Measurements from ENCODE around the gene EIF1AX. TPM values are rescaled to one million over a fixed set of nuclear protein-coding genes. Genes with fewer than 3 reads are reported as not detected.
A peak's percentile ranks its signal among the peaks of the same experiment; 100 is the strongest.

Gene EIF1AX, protein sequence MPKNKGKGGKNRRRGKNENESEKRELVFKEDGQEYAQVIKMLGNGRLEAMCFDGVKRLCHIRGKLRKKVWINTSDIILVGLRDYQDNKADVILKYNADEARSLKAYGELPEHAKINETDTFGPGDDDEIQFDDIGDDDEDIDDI
- total RNA-seq (2021) = 158 and 167 TPM in 2 replicates
- long read RNA-seq, full-length matches to known transcripts = 270 of 290 reads
- long read RNA-seq, partial matches to known transcripts = 2 of 290 reads
- long read RNA-seq, other reads (novel, unspliced or antisense) = 18 of 290 reads

DNA sequence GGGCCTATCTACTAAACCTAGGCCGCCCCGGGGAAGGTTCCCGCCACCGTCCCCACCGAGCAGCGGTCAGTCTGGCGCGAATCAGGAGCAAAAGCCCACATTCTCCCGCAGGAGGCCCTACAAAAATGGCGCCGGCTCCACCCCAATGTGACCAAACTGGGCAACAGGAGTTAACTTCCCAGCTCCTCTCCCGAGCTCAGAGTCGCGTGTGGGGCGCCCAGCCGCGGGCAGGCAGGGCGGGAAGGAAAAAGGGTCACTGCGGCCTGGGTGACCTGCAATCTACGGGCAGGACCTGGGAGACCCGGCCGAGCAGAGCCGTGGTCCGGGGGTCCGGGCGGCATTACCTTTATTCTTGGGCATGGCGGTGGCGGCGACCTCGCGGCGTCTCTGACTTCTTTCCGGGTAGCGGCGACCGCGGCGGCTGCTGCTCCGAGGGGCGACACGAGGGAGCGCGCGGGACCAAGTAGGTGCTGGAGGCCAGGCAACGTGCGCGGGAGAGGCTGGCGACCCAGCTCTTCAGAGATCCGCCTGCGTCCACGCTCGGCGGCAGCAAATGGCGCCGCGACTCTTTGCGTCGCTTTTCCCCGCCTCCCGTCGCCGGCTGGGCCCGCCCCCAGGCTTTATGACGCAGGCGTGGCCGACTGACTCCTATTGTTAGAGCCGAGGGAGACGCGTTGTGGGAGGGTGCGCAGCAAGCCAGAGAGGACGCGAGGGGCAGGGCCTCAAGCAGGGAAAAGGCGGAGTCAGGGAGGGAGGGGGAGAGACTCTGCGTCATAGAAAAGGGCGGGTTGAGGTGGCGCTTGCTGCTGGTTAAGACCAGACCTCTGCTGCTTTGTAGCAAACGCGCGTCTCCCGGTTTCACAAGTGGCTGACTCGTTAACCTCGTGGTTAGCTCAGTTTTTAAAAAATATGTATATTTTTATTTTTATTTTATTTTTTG, at the start of gene EIF1AX:
Gene EIF1AX (minus strand): TSS at position 558 of the 940 bp plus-strand sequence. CDS start 198 bp downstream, at position 360.
- Histone ChIP-seq H3K4ac (ENCODE audit: low read depth, low read length) (no peak within 1 kb of the TSS; the same call in 1 of the 2 replicates), H3K79me2 (ENCODE audit: insufficient read depth, low read length) (peaks cover 18% of the 10 kb centered on the region), H2BK5ac (ENCODE audit: insufficient read length, low read length) (no peak within 1 kb of the TSS), H2BK20ac (ENCODE audit: low read depth, low read length, poor library complexity, severe bottlenecking) (no peak within 1 kb of the TSS), H4K5ac (ENCODE audit: insufficient read length, low read depth, low read length) (no peak within 1 kb of the TSS), H3K27ac (ENCODE audit: insufficient read length, low read depth, low read length) (no peak within 1 kb of the TSS), H3K9ac (ENCODE audit: extremely low read depth, insufficient read length, low read length) (peak within 1 kb of the TSS; percentile 86), H4K91ac (ENCODE audit: insufficient read length, low read depth, low read length) (no peak within 1 kb of the TSS), H3K9me3 (ENCODE audit: control insufficient read depth, low read depth, low read length) (peaks cover 8% of the 10 kb centered on the region), H3K4me1 (ENCODE audit: insufficient read depth, low read length) (no peaks in the 10 kb centered on the region), H3K56ac (ENCODE audit: insufficient read length, low read depth, low read length) (no peak within 1 kb of the TSS), H3K4me2 (ENCODE audit: insufficient read depth, insufficient read length, low read length) (peak within 1 kb of the TSS; percentile 49), H4K20me1 (ENCODE audit: control insufficient read depth, insufficient read depth, insufficient read length) (no peaks in the 10 kb centered on the region), H2AK5ac (ENCODE audit: insufficient read length, low read length) (no peak within 1 kb of the TSS), H3K14ac (ENCODE audit: insufficient read depth, low read length) (peak within 1 kb of the TSS; percentile 80), H3K27me3 (ENCODE audit: insufficient read depth, low read length) (no peaks in the 10 kb centered on the region), H2BK12ac (ENCODE audit: insufficient read length, low read depth, low read length) (no peak within 1 kb of the TSS), H3K79me1 (ENCODE audit: insufficient read depth, low read depth, low read length, poor library complexity, severe bottlenecking) (no peaks in the 10 kb centered on the region), H2AFZ (ENCODE audit: low read length) (no peak within 1 kb of the TSS), H4K8ac (replicated peaks; ENCODE audit: insufficient read length, low read depth, low read length) (no peak within 1 kb of the TSS), H2BK15ac (ENCODE audit: low read depth, low read length) (no peak within 1 kb of the TSS), H3K23me2 (ENCODE audit: insufficient read length, low read depth, low read length, poor library complexity, severe bottlenecking) (no peaks in the 10 kb centered on the region), H2BK120ac (ENCODE audit: low read depth, low read length, poor library complexity, severe bottlenecking) (no peak within 1 kb of the TSS), H3T11ph (ENCODE audit: low read length) (no peak within 1 kb of the TSS), H3K23ac (ENCODE audit: insufficient read length, low read depth, low read length) (no peak within 1 kb of the TSS), H3K18ac (ENCODE audit: insufficient read length, low read depth, low read length) (peak within 1 kb of the TSS; percentile 75)
- no CpG with 5 or more reads among the region's 82 CpGs for WGBS (ENCODE audit: extremely low coverage, insufficient read length, low lambda C conversion rate)
- peak; percentile 95 for DNase-seq
- peaks cover 5 to 12% of the 10 kb centered on the region in 2 experiments for H3K4me1 Mint-ChIP-seq
- peaks cover 57 to 60% of the 10 kb centered on the region in 2 experiments for H3K9me3 Mint-ChIP-seq
- peak within 1 kb of the TSS; percentile 58 to 97 (median 96); a peak in 5 of 7 replicates for H3K27ac Mint-ChIP-seq
- H3K36me3 Mint-ChIP-seq (ENCODE audit: insufficient read depth in 1 of 3, low read depth in 3 of 3) = peaks cover 24 to 43% (median 37%) of the 10 kb centered on the region in 3 experiments
- TF ChIP-seq CTCF (conservative IDR thresholded peaks at IDR 0.05) = no peak
- peak within 1 kb of the TSS; percentile 89 to 90 for H3K4me3 Mint-ChIP-seq
- H3K27me3 Mint-ChIP-seq (ENCODE audit: low read depth) = no peaks in the 10 kb centered on the region
